ENCODE measurements around the gene HPD.
"Not testable (repeated sequence)": the region's sequence is repeated elsewhere in the genome, so short reads cannot be mapped to it uniquely, and the experiment has no call there.

Gene HPD

DNA sequence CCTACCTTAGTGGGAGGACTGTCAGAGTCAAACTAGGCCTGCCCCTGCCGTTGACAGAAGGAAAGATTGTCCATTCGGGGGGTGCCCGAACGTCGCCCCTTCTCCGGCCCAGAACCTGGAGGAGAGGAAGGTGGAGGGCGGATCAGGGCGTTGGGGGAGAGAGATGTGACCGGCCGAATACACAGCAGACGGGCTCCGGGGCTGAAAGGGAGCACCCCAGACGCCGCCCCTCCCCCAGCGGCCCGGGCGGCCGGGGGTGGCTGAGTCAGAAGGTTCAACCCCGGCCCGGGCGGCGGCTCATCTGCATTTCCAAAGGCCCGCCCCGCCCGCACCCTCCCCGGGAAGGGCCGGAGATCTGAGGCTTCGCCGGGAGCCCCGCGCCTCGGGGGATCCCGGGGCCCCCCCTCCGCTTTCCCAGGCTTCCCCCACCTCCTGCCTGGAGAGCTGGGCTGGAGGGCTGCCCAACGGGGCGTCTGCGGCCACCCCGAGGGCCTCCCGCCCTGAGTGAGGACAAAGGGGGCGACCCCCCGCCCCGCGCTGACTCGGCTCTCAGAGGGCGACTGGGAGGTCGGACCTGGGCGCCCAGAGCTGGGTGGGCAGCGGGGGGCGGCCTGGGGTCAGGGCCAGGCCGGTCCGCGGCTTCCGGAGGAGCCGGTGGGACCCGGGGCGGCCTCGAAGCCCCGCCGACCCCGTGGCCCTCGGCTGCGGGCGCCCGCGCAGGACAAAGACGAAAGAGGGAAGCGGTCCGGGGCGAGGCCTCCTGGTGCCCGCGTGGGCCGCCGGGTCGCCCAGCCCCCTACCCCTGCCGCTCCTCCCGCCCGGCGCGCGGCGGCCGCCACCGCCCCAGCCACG is 58.6 kb downstream of the HPD start:
- peak; percentile 74 for DNase-seq (ENCODE audit: low read depth, low spot score)

DNA sequence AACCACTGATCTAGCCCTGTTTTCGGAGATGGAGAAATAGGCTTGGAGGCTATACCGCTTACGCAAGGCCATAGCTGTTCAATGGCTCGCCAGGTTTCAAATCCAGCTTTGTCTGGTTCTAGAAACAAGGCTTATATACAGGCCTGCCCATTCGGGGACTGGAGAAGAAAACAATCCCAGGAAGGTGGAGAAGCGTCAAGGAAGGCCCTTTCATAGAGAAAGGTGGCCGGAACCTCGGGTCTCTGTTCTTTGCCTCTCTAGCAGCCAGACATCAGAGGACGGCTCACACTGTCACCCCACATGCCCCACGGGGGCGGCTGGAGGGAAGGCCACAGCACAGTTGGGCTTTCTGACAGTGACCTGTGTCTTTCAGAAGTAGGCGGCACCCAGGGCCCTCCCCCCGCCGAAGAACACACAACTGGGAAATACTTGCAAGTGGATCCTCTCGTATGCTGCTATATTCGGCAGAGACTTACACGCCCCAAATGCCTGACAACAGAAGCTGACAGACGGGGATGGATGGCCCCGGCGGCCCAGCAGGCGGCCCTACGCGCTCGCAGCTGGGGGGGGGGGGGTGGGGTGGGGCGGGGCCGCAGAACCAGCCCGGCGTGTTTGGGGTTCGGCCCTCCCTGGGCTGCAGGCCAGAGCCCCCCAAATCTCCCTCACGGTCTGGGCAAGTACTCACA is 59.4 kb downstream of the HPD start:
- DNase-seq (ENCODE audit: low read depth, low spot score): no peak

DNA sequence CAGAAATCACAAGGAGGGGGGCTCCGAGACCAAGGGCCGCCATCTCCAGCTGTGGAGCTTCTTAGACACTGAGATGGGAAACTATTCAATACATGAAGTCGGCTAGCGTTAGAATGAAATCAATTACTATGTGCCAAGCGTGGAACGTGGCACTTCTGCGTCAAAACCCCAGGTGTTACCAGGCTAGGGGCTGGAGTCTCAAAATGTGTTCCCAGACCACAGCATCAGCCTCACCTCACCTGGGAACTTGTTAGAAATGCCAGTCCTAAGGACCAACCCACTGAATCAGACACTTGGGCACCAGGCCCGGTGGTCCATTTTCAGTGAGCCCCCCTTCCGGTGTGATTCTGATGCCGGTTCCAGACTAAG is 59.9 kb downstream of the HPD start:
- no peak for DNase-seq (ENCODE audit: low read depth, low spot score)

DNA sequence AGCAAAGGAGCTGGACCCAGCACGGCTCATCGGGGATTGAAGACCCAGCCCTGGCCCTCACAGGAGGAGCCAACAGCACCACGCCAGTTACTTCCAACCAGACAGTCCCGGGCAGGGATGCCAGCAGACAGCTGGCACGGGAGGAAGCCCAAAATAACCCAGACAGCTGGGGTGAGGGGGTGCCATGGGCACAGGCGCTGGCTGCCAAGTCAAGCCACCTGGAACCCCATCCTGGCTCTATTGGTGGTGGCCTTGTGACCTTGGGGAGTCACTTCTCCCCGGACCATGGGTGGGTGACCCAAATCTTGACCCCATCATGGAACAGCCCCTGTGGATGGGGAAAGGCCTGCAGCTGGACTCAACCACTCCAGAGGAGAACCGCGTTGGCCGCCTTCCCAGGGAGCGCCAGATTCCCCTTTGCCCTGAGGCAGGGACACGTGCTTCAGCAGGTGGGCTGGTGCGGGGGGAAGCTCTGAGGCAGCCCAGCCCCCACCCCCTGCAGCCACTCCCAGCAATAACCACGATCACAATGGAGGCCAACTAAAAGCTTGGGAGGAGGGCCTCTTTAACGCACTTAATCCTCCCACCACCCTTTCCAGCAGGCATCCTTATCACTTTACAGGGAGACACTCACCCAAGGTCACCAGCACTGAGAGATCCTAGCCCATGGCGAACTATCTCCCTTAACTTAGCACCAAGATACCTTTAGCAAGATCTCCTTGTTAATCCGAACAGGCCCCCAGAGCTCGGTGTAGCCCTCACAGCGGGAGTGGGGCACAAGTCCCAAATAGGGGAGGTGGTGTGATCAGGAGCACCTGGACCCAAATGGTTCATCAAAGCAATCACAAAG is 60.5 kb downstream of the HPD start:
- DNase-seq (ENCODE audit: low read depth, low spot score): no peak

DNA sequence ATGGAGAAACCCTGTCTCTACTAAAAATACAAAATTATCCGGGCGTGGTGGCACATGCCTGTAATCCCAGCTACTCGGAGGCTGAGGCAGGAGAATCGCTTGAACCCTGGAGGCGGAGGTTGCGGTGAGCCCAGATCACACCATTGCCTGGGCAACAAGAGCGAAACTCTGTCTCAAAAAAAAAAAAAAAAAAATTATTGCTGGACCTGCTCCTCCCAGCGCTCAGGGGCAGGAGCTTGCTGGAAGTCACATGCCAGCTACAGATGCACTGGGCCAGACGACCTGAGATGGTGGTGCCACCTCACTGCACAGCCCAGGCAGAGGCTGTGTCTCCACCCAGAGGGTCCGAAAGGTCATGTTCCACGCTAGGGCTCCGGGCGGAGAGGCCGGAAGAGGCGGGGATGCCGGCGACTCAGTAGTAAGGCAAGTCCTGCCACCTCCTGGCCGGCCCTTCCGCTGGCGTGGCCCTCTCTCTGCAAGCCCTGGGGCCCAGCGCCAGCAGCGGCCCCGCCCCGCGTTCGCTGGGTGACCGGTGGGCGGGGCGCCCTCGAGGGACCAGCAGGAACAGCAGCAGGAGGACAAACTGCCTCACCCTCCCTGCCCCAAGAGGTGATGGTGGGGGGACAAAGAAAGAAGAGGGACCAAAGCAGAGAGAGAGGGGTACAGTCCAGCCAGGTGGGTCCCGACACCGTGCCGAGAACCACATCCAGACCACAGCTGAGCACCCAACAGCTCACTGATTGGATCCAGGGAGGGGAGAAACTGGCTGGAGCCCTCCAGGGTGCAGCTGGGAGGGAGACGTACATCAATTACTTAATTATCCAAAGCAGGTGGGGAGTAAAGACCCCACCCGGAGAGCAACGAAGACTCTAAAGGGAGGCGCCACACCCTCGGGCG is 61.6 kb downstream of the HPD start:
- DNase-seq (ENCODE audit: low read depth, low spot score): no peak

DNA sequence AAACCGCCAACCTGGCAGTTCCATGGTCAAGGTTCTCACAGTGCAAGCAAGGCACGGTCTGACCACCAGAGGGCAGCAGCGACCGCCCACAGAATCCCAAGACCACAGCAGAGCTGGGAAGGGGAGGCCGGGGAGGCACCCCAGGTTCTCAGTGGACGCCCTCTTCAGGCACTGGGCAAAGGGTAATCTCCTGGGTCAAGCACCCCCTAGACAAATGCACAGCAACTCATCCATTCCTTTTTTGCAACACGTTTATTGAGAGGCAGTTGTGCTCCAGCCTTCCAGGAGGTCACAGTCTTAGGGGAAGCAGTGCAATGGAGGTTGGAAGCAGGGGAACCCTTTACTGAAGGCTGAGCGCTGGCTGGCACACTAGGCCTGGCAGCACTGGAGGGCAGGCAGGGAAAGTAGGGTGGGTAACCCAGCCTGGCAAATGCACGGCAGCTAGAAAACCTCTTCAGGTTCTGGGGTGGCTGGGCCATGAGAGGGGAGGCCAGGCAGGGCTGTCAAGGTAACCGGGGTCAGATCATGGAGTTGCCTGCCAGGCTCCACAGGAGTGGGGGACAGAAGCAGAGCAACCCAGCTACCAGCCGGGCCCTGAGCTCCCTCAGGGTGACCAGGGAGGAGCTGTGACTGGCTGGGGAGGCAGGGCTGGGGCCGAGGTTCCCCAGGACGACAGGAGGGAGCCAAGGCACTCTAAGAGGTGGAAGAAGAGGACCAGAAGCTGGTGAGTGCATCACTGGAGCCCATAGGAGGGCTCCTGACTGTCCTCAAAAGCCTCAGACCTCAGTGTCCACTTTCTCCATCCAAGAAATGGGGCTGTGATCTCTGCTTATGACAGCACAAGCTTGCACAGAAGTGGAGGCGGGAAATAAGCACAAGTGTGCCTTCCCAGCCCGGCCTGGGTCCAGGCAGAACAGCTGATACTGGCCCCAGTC is 63.4 kb downstream of the HPD start:
- DNase-seq (ENCODE audit: low read depth, low spot score): no peak

DNA sequence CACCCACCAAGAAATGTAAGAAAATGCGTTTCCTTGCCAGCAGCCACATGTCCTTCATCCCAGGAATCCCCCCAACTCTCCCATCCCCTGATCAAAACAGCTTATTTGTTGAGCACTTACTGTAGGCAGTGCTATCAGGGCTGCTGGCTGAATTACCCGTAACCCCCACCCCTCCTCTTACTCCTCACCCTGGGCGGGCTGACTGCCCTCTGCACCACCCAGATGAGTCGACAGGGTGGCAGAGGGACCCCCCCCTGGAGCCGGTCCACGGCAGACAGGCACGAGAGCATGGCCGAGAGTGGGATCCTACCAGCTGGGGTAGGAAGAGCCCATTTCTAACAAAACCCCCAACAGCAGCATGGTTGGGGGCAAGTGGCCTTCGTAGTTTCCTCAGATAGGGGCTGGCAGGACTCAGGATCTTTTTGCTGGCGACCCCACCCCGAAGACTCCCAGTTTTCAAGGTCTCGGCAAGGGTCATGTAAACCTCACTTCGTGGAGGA is 64.1 kb downstream of the HPD start:
- DNase-seq (ENCODE audit: low read depth, low spot score): no peak

DNA sequence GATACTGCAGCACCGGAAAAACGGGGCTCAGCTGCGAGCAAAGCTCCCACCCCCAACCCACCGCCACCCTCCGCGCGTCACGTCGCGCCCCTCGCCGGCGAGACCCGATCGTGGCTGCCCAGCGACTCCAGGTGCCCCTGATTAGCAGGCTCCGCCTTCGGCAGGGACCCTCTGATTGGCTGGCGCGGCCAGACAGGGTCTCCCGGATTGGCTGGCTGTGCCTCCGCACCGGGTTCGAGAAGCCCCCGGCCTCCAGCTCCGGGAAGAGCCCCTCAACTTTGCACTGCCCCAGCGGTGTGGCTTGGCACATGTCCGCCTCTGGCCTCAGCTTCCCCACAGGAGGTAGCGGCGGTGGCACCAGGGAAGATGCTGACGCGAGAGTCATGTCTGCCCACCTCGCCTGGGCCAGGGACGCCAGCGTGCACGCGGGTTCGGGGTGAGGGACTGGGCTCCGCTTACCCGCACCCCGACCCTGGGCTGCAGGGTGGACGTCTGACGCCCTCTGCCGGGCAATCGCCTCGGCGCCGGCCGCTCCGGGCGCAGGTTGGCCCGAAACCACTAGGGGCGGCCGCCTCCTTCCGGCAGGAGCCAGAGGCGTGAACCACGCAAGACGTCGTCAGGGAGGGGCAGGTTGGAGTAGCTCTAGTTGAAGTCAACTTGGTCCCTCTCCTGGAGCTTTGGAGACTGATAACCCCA is 64.7 kb downstream of the HPD start:
- DNase-seq (ENCODE audit: low read depth, low spot score): peak; percentile 69

DNA sequence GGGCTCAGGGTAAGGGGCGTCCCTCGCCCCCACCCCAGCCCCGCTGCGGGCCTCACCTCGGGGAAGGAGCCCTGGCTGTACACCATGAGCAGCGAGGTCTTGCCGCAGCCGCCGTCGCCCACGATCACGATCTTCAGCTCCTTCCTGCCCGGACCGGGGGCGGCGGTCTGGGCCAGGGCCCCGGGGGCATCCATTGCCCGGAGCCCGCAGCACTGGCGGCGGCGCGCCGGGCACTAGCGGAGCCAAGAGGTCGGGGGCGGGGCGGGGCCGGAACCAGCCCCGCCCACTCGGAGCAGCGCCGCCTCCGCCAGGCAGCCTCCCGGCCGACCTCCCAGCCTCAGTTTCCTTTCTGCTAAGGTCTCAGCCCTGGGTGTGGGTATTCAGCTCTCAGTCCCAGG is 65.2 kb downstream of the HPD start, which contains the start of gene RHOF:
RHOF (minus strand) TSS at position 249 of the 398 bp plus-strand sequence; CDS start at position 194, 55 bp downstream.
- no peak for DNase-seq (ENCODE audit: low read depth, low spot score)

DNA sequence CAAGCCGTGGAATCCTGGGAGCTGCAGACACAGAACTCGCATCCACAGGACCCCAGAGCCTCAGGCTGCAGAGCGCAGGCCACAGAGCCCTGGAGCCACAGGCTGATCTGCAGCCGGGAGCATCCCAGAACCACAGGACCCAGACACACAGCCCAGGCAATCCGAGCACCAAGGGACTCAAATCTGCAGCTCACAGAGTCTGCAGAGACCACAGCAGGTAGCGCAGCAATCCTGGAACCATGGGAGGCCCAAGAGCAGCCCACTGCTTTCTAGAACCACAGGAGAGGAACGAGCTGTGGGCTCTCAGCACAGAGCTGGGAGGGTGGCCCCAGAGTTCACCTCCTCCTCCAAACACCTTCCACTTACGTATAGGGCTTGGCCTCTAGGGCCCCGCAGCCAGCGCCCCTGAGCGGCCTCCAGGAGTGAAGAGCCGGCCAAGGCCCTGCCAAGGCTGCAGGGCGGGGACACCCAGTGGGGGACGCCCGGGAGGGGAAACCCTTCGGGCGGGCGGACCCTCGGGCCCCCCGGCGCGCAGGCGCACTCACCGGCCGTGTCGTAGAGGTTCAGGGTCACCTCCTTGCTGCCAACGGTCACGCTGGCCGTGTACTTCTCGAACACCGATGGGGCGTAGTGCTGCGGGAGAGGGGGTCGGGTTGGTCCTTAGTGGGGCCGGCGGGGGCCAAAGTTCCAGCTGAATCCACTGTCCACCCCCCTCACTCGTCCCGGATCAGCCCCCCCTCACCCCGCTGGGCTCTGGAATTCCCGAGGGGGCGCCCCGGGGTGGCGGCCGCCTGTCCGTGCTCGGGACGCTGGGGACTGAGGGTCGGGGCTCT is 65.8 kb downstream of the HPD start:
- no peak for DNase-seq (ENCODE audit: low read depth, low spot score)

DNA sequence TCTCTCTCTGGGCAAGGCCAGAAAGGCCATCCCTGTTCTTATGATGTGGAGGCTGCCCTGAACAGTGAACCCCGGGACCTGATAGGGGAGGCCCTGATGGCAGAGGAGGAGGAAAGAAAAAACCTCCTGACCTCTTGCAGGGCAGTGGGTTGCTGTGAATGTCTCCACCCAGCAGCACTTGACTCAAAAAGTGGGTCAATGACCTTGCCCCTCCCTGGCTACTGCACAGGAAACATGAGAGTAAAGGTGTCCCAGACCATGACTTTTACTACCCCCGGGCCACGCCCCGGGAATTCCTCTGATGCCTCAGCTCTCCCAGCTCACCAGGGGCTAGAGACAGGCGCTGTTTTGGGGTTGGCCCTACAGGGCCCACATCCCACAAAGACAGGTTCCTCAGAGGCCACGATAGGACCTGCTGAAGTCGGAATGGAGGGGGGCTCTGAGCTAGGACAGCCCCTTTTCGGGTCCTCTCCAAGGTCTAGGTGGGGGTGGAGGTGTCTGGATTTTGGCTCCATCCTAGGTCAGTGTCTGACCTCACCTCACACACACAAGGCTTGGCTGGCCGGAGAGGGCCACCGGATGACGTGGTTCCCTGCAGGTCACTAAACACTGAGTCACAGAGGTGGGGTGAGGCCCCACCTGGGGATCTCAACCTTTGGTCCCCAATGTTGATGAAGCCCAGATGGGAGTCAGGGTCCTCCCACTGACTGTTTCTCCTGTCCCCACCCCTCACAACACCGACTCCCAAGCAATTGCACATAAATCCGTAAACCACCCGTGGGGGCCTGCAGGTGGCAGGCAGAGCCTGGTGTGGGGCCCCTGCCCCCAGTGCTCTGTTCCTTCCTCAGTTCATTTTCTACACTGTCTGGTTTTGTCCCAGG is 66.7 kb downstream of the HPD start:
- DNase-seq (ENCODE audit: low read depth, low spot score): no peak

DNA sequence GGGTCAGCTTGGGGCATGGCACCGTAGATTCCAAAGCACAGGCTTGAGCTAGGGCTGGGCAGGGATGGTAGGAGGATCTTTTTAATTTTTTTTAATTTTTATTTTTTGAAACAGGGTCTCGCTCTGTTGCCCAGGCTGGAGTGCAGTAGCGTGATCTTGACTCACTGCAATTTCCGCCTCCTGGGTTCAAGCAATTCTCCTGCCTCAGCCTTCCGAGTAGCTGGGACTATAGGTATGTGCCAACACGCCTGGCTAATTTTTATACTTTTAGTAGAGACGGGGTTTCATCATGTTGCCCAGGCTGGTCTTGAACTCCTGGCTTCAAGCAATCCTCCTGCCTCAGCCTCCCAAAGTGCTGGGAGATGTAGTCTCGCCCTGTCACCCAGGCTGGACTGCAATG is 67.9 kb downstream of the HPD start:
- DNase-seq (ENCODE audit: low read depth, low spot score): not testable (repeated sequence)

DNA sequence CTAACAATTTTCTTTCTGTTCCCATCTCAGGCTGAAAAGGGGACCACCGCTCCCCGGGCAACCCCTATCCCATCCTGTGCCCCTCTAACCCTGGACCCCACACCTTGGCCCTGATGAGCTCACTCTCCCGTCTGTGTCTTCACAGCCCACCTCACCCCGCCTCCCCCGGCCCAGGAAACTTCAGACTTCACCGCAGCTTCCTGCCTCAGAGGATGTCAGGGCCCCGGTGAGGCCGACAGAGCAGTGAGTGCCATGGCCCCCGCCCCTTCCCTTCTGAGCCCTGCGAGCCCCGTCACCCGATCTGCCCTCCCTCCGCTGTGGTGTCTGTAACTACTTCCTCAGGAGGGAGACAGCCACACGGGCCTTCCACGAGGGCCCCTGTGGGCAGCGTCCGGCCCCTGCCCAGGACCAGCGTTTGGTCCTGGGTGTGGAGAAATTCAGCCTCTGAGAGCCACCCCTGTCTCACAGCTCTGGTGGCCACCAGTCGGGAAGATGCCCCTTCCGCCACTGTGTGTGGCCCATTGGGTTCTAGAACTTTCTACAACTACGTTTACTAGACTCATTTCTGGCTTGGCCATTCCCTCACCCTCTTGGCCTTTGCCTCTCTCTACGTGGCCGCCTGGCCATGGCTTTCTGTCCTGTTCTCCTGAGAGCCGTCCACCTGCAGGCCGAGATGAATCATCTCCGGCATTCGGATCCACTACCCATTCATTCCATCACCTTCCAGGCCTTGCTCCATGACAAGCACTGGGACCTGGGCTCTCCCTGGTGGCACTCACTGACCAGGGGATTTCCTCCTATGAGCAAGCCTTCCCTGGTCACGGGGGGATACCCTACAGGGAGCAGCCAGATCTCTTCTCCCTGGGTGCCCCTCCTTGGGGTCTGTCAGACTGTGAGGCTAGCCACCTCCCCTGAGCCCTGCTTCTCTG is 68.6 kb downstream of the HPD start:
- DNase-seq (ENCODE audit: low read depth, low spot score): no peak

All from smooth muscle cell of the brain vasculature (primary cell).